Esophagus muscularis mucosa (tissue), 4 donors: Measurements from ENCODE around the gene BDKRB1.

Experiments used
- CTCF ChIP-seq, 3 experiments: fragments of 200-600 bp in 2 of 3; fragments of 450-650 bp in 1 of 3; sonication (generic) in 2 of 3; IDR thresholded peaks; one replicate each; pipeline ENCODE4 v1.5.1; 2017 to 2019; ENCODE audit warnings: antibody characterized with exemption in 3 of 3, mild to moderate bottlenecking in 2 of 3, moderate library complexity in 1 of 3
- EP300 ChIP-seq: sonication (generic); formaldehyde crosslinking; IDR thresholded peaks from one replicate; pipeline ENCODE4 v1.6.1; 2017; ENCODE audit warnings: antibody characterized with exemption
- POLR2A ChIP-seq: fragments of 450-650 bp; IDR thresholded peaks from one replicate; pipeline ENCODE4 v1.6.1; 2017; ENCODE audit warnings: antibody characterized with exemption, moderate library complexity, mild to moderate bottlenecking, low read depth
- POLR2AphosphoS5 ChIP-seq, 2 donors: sonication (generic); formaldehyde crosslinking; IDR thresholded peaks; one replicate each; pipeline ENCODE4 v1.6.1; 2017; ENCODE audit warnings: antibody characterized with exemption in 2 of 2

- TF ChIP-seq POLR2A, result no peak
- no peak for TF ChIP-seq CTCF (IDR thresholded peaks at IDR 0.05)
- no peak for TF ChIP-seq EP300
- no peak for TF ChIP-seq POLR2AphosphoS5 (IDR thresholded peaks at IDR 0.05)
Measured at GRCh38 chr14:96287856-96288255, 31.8 kb downstream of the BDKRB1 start.
